Measurements from ENCODE around the gene SDE2. TPM values are rescaled to one million over a fixed set of nuclear protein-coding genes. Genes with fewer than 3 reads are reported as not detected.

SDE2 gene
- total RNA-seq, result 10 to 100 TPM; 19.9 to 41.0 (median 27.3) TPM

DNA sequence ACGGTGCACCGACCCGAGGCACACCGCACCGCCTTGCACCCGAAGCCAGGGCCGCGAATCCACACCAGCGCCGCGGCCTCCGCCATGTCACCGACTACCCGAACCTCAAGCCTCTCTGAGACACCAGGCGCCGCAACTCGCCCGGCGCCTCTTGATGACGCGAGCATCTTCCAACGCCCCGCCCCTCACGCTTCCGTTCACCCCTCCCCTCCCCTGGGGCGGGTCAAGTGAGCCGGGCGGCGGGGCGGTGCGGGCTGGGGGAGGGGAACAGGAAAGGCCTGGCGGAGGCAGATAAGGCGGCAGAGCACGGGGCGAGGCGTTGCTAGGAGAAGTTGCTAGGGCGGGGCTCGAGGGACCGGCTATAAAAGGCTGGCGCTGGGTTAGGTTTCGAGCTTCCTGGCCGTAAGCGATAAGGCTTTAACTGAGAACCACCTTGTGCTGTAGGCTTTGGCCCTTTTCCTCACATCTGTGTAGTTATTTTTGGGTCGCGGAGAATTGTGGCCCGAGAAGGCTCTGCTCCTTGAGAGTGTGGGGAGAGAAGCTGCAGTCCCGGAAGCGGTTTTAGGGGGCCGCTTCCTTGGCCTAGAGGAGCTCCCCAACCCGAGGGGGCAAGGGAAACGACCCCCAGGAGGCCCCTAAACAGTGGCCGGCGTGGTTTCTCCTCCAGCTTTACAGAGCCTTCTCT is at the start of gene SDE2:
Gene SDE2, minus strand, starts transcription at position 117 of the 685 bp plus-strand sequence. Its CDS starts 31 bp downstream, at position 86.
- Histone ChIP-seq H3K4me3 (replicated peaks in 1 of 3) (peak within 1 kb of the TSS; percentile 55 to 73 (median 67)), H3K4me1 (peaks cover 18 to 26% of the 10 kb centered on the region in 2 donors), H3K27me3 (no peaks in the 10 kb centered on the region), H3K9me3 (no peaks in the 10 kb centered on the region), H3K27ac (peak within 1 kb of the TSS; percentile 94 to 98 (median 96)), H3K36me3 (peaks cover 6 to 8% of the 10 kb centered on the region in 2 donors)
- intact Hi-C loops (cut with DNase I), result loop anchor here (10.0 kb wide), 1 partner anchor 225 kb away; the partner anchor contains the start of gene SRP9
- WGBS, 2 donors, result 2% methylated on average over 22 to 27 of the region's 53 CpGs
- DNase-seq, result peak; percentile 99
- TF ChIP-seq, protein P1, sequence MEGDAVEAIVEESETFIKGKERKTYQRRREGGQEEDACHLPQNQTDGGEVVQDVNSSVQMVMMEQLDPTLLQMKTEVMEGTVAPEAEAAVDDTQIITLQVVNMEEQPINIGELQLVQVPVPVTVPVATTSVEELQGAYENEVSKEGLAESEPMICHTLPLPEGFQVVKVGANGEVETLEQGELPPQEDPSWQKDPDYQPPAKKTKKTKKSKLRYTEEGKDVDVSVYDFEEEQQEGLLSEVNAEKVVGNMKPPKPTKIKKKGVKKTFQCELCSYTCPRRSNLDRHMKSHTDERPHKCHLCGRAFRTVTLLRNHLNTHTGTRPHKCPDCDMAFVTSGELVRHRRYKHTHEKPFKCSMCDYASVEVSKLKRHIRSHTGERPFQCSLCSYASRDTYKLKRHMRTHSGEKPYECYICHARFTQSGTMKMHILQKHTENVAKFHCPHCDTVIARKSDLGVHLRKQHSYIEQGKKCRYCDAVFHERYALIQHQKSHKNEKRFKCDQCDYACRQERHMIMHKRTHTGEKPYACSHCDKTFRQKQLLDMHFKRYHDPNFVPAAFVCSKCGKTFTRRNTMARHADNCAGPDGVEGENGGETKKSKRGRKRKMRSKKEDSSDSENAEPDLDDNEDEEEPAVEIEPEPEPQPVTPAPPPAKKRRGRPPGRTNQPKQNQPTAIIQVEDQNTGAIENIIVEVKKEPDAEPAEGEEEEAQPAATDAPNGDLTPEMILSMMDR (IDR thresholded peaks at IDR 0.05), result no peak
- TF ChIP-seq POLR2A (IDR thresholded peaks at IDR 0.05), result peak; percentile 79 to 98

DNA sequence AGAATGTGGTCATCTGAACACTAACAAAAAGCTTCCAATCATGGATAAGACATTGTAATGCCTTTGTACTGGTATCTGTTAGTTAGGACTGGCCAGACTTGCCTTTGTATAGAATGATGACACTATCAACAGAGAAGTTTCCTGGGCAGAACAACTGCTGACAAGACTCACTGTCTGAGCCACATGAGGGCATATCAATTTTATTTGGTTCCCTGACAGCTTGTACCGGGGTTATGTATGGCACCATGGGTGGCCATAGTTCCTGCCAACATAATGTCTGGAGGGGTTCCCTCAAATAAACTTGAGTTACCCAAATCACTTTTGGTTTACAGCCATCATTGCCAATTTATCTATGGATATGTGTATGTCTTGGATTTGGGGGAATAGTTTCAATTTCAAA is 49.7 kb upstream of the SDE2 start:
- no peaks in the 10 kb centered on the region for H3K36me3 ChIP-seq
- TF ChIP-seq POLR2A (IDR thresholded peaks at IDR 0.05), result no peak
- TF ChIP-seq, protein P1 (IDR thresholded peaks at IDR 0.05), result no peak
- H3K9me3 ChIP-seq, result no peaks in the 10 kb centered on the region
- intact Hi-C loops (cut with DNase I), result no loop called here
- no peaks in the 10 kb centered on the region for H3K4me1 ChIP-seq
- no peak overlapping the region for H3K4me3 ChIP-seq (replicated peaks in 1 of 3)
- no peak for DNase-seq
- H3K27ac ChIP-seq, result no peak overlapping the region
- H3K27me3 ChIP-seq, result no peaks in the 10 kb centered on the region
- 91 to 92% methylated on average over 1 of the region's 1 CpG for WGBS, 2 donors

DNA sequence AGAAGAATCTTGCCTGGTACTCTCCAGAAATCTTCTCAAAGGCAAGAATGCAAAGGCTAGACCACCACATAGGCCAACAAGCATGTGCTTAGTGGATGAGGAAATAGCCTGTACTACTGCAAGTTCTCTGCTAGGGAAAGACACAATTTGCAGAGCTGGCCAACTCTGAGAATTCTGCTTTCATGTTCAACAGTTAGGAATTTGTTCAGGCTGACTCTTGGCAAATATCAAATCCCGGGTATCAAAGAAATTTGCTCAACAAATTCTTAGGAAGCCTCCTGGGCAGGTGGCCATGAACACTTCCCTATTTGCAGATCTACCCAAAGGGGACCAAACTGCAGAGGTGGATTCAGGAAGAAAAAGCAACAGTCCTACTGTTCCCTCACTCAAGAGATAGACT is 48.4 kb upstream of the SDE2 start:
- 46 to 68% methylated on average over 1 of the region's 1 CpG for WGBS, 2 donors
- no peaks in the 10 kb centered on the region for H3K27me3 ChIP-seq
- no peak for DNase-seq
- no peaks in the 10 kb centered on the region for H3K36me3 ChIP-seq
- TF ChIP-seq, protein P1 (IDR thresholded peaks at IDR 0.05), result no peak
- no peak for TF ChIP-seq POLR2A (IDR thresholded peaks at IDR 0.05)
- intact Hi-C loops (cut with DNase I), result no loop called here
- H3K27ac ChIP-seq, result no peak overlapping the region
- no peaks in the 10 kb centered on the region for H3K4me1 ChIP-seq
- H3K9me3 ChIP-seq, result no peaks in the 10 kb centered on the region
- no peak overlapping the region for H3K4me3 ChIP-seq (replicated peaks in 1 of 3)

DNA sequence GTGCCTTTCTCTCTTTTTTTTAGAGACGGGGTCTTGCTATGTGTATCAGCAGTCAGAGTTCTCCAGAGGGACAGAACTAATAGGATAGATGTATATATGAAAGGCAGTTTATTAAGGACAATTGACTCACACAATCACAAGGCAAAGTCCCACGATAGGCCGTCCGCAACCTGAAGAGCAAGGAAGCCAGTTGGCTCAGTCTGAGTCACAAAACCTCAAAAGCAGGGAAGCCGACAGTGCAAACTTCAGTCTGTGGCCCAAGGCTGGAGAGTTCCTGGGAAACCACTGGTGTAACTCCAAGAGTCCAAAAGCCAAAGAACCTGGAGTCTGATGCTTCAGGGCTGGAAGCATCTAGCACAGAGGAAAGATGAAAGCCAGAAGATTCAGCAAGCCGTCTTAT is 47.1 kb upstream of the SDE2 start:
- 93 to 96% methylated on average over 6 of the region's 6 CpGs for WGBS, 2 donors
- H3K27me3 ChIP-seq, result no peaks in the 10 kb centered on the region
- H3K27ac ChIP-seq, result no peak overlapping the region
- no peak for DNase-seq
- no peaks in the 10 kb centered on the region for H3K4me1 ChIP-seq
- intact Hi-C loops (cut with DNase I), result no loop called here
- H3K4me3 ChIP-seq (replicated peaks in 1 of 3), result no peak overlapping the region
- H3K36me3 ChIP-seq, result no peaks in the 10 kb centered on the region
- no peaks in the 10 kb centered on the region for H3K9me3 ChIP-seq
- TF ChIP-seq POLR2A (IDR thresholded peaks at IDR 0.05), result no peak
- TF ChIP-seq, protein P1 (IDR thresholded peaks at IDR 0.05), result no peak

DNA sequence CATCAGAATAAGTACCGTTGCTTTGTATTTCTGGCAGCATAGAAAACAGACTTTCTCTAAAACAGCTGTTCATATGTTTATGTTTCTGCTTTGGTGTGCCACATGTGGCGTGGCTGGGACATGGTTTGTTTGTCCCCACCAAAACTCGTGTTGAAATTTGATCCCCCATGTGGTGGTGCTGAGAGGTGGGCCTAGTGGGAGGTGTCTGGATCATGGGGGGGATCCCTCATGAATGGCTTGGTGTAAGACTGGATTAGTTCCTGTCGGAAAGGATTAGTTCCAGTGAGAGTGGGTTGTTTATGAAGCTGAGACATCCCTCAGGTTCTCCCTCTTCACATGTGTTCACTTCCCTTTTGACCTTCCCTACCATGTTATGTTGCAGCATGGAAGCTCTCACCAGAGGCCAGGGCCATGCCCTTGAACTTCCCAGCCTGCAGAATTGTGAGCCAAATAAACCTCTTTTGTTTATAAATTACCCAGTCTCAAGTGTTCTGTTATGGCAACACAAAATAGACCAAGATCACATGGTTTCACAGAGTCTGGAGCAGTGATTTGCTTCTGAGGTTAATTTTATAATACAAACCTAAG is 45.5 kb upstream of the SDE2 start:
- WGBS, 2 donors, result 77 to 91% methylated on average over 4 of the region's 4 CpGs
- intact Hi-C loops (cut with DNase I), result no loop called here

More for the DNA sequence above, 45.5 kb upstream of the SDE2 start:
- Histone ChIP-seq H3K4me3 (replicated peaks in 1 of 3) (no peak overlapping the region), H3K27me3 (no peaks in the 10 kb centered on the region), H3K36me3 (no peaks in the 10 kb centered on the region), H3K27ac (no peak overlapping the region), H3K9me3 (no peaks in the 10 kb centered on the region), H3K4me1 (no peaks in the 10 kb centered on the region)
- no peak for DNase-seq
- TF ChIP-seq, protein P1 (IDR thresholded peaks at IDR 0.05), result no peak
- no peak for TF ChIP-seq POLR2A (IDR thresholded peaks at IDR 0.05)

Measured in thyroid gland (tissue), 4 donors.